Neural progenitor cell (in vitro differentiated cells): ENCODE data around the gene SPRY2.

Experiments used
- CTCF ChIP-seq: fragments of 200-600 bp; sonication (generic); IDR thresholded peaks from 2 replicates; pipeline ENCODE4 v1.5.1; 2017; ENCODE audit warnings: antibody characterized with exemption, mild to moderate bottlenecking
- EZH2 ChIP-seq: fragments of 200-600 bp; sonication (generic); IDR thresholded peaks from 2 replicates; pipeline ENCODE4 v1.6.1; 2017; ENCODE audit warnings: antibody characterized with exemption, mild to moderate bottlenecking, moderate library complexity
- EZH2phosphoT487 ChIP-seq: fragments of 200-600 bp; sonication (generic); IDR thresholded peaks from 2 replicates; pipeline ENCODE4 v1.6.1; 2017; ENCODE audit warnings: antibody characterized with exemption

- TF ChIP-seq CTCF (no peak), EZH2phosphoT487 (no peak), EZH2 (no peak)
These were observed 44.3 kb downstream of the SPRY2 start for GRCh38 chr13:80296638-80297037.
